HG02852 (cell line): ENCODE measurements around the gene RASSF6.
"Not testable (repeated sequence)": the region's sequence is repeated elsewhere in the genome, so short reads cannot be mapped to it uniquely, and the experiment has no call there.

Source experiments
- ATAC-seq: cut with Tn5 transposase; IDR thresholded peaks from one replicate; pipeline ENCODE4 v1.9.1; 2021; ENCODE audit warnings: mild to moderate bottlenecking, moderate library complexity; ENCODE audit not compliant: unreplicated experiment

The RASSF6 gene

GRCh38 chr4:73583666-73584065 lies 36.6 kb downstream of the RASSF6 start:
- no peak for ATAC-seq

GRCh38 chr4:73577371-73577770 lies 42.9 kb downstream of the RASSF6 start:
- ATAC-seq: no peak

GRCh38 chr4:73576381-73576780 lies 43.9 kb downstream of the RASSF6 start:
- ATAC-seq: no peak

- no peak for ATAC-seq
Observed at GRCh38 chr4:73575660-73576059, 44.6 kb downstream of the RASSF6 start.

- ATAC-seq: peak; percentile 81
Observed at GRCh38 chr4:73573794-73574528, 46.3 kb downstream of the RASSF6 start.

- not testable (repeated sequence) for ATAC-seq
Observed at GRCh38 chr4:73550865-73551264, 69.4 kb downstream of the RASSF6 start.

- no peak for ATAC-seq
Observed at GRCh38 chr4:73544620-73545019, 75.6 kb downstream of the RASSF6 start.

GRCh38 chr4:73541251-73541650 lies 79.0 kb downstream of the RASSF6 start:
- ATAC-seq: no peak

GRCh38 chr4:73540826-73541225 lies 79.4 kb downstream of the RASSF6 start:
- no peak for ATAC-seq

- no peak for ATAC-seq
Observed at GRCh38 chr4:73539386-73539785, 80.8 kb downstream of the RASSF6 start.

- ATAC-seq: no peak
Observed at GRCh38 chr4:73538162-73538561, 82.1 kb downstream of the RASSF6 start.

GRCh38 chr4:73533515-73534422 lies 86.5 kb downstream of the RASSF6 start:
- no peak for ATAC-seq

- ATAC-seq: no peak
Observed at GRCh38 chr4:73528171-73528570, 92.1 kb downstream of the RASSF6 start.

- peak; percentile 80 for ATAC-seq
Observed at GRCh38 chr4:73527196-73527595, 93.0 kb downstream of the RASSF6 start.

GRCh38 chr4:73525611-73526010 lies 94.6 kb downstream of the RASSF6 start:
- ATAC-seq: no peak

GRCh38 chr4:73523126-73523525 lies 97.1 kb downstream of the RASSF6 start:
- ATAC-seq: no peak
